ENCODE data around the gene CHD3.
A peak's percentile ranks its signal among the peaks of the same experiment; 100 is the strongest.

CHD3 gene

DNA sequence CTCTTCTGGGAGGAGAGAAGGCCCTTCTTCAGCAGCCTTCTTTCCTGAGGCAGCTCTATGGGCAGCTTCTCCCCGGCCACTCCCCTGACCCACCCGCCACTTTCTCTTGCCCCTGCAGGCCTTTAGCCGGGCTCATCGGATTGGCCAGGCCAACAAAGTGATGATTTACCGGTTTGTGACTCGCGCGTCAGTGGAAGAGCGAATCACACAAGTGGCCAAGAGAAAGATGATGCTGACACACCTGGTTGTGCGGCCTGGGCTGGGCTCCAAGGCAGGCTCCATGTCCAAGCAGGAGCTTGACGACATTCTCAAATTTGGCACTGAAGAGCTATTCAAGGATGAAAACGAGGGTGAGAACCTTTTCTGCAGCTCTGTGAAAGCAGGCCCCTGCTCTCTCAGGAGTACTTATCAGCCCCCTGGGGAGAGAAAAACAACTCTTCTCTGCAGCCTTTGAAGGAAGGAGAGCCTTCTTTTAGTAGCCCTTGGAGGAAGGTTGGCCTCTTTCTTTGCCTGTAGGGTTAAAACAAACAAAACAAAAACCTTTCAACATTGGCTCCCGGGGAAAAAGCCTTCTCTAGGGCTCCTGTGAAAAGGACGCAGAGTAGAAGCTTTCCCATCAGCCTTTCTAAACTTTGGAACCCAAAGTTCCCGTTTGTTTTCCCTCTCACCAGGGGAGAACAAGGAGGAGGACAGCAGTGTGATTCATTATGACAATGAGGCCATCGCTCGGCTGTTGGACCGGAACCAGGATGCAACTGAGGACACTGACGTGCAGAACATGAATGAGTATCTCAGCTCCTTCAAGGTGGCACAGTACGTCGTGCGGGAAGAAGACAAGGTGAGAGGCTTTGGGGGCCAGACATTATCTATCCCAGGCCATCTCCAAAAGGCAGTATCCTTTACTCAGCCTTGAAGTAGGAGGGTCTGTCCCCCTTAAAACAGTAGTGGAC is 14.8 kb downstream of the CHD3 start:
- no peak for DNase-seq

DNA sequence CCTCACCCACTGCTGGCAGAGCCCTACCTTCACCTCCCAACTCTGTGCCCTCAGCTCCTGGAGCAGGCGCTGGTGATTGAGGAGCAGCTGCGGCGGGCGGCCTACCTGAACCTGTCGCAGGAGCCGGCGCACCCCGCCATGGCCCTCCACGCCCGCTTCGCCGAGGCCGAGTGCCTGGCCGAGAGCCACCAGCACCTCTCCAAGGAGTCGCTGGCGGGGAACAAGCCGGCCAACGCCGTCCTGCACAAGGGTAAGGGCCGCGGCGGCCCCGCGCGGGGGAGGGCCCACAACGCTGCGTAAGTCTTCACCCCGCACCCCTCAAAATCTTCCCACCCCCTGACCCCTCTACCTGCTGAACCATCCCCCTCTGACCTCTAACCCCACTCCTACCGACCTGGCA is 20.5 kb downstream of the CHD3 start:
- DNase-seq, result no peak

DNA sequence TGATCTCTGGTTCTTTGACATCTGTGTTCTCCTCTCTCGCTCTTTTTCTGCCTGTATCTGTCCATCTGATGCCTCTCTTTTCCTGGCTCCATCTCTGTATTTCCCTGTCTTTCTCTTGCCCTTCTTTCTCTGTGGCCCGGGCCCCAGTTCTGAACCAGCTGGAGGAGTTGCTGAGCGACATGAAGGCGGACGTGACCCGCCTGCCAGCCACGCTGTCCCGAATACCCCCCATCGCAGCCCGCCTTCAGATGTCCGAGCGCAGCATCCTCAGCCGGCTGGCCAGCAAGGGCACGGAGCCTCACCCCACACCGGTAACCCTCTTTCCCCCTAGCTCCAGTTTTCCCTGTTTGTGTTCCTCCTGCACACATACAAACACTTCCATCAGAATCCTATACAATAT is 21.7 kb downstream of the CHD3 start:
- no peak for DNase-seq

DNA sequence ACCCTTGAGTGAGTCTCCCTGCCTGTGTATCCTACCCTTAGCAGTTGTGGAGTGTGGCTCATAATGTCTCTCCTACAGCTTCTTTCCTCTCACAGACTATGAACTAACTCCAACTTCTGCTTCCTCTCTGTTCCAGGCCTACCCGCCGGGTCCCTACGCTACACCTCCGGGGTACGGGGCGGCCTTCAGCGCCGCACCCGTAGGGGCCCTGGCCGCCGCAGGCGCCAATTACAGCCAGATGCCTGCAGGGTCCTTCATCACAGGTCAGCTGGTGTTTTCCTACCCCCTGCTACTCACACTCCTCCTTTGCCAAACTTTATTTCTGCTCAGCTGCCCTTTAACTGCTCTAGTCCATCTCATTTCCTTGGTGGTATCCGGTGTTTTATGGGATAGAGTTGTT is 22.1 kb downstream of the CHD3 start:
- DNase-seq, result no peak

DNA sequence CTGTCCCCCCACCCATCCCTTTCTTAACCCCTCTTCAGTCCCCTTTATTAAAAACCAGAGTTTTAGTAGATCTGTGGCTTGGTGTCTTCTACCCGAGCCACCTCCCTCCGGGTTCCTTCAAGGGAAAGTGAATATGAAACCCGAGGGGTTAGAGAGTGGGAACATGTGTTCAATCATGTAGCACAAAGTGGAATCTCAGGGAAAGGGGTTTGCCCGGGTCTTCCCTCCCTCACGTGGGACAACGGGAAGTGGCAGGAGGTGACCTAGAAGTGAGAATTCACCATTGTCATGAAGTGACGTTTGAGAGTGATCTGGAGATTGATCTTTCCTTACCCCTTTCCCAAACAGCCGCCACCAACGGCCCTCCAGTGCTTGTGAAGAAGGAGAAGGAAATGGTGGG is 22.5 kb downstream of the CHD3 start:
- DNase-seq, result no peak

DNA sequence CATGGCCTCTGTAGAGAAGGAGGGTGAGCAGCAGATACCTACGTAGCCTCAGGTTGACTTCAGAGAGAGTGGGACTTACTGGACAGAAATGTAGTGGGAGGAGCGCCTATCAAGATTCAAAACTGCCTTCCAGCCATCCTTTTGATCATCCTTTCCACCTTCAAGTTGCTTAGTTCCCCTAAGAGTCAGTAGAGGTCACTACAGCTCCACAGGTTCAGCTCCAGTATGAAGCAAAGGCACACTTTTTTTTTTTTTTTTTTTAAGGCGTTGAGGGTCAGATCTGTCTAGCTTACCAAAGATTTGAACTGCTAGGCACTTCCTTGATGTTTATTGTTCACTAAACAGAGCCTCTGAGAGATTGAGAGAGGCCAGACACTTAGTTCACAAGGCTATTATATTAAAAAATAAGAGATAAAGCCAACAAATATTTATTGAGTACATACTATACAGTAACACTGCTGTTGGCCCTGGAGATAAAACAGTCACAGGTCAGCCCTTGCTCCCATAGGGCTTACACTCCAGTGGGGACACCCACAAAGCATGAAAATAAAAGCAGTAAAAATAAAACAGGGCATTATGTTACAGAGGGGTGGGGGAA is 24.4 kb downstream of the CHD3 start:
- peak; percentile 41 to 45 for DNase-seq

DNA sequence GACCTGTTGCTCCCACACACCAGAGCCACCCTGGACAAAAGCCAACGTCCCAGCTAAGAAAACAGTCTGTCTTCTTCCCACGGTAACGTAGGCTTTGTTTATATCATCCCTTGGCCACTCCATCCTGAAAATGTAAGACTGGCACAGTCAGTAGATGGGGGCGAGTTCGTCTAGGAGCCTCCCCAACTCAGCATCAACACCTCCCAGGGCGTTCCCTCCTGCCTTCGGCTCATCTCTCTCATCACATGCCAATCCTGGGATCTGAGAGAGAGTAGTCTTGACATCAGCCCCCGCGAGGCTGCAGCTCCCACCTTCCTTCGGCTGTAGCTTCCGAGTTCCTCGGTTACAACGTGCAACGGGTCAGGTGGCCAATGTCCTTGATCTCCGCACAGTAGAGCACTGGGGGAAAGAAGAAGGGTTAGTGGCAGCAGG is 26.6 kb downstream of the CHD3 start:
- no peak for DNase-seq

DNA sequence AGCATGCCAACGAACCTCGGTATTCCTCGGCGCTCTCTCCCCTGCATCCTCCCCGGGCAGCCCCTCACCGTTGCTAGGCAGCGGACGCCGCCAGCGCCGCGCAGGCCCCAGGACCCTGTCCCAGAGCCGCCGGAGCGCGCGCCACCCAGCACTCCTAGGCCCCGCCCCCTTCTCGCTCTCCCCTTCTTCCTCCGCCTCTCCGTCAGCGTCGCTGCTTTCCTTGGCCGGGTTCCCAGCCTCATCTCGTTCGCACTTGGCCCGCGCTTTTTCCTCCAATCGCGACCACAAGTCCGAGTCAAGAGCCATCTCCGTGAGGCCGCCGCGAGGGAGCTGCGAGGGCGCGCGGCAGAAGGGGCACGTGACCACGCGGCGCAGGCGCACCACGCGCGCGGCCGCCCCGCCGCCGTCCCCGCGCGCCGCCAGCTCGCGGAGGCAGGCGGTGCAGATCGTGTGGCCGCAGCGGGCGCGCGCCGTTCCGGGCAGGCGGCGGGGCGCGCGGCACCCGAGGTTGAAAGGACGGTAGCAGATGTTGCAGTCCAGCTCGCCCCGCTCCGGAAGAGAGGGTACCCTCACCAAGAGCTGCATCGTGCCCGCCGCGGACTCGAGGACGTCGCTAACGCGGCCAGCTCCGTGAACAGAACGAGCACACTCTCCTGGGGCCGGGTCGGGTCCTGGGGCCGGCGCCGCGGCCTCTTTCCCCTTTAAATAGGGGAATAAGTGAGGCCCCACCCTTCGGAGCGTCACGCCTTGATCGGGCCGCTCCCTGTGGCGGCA is 27.2 kb downstream of the CHD3 start, which contains the start of gene RNF227:
TSS of gene RNF227 (minus strand) at position 679 of the 774 bp plus-strand sequence. CDS start at position 585, 94 bp downstream.
- DNase-seq, result peak; percentile 65 to 74

DNA sequence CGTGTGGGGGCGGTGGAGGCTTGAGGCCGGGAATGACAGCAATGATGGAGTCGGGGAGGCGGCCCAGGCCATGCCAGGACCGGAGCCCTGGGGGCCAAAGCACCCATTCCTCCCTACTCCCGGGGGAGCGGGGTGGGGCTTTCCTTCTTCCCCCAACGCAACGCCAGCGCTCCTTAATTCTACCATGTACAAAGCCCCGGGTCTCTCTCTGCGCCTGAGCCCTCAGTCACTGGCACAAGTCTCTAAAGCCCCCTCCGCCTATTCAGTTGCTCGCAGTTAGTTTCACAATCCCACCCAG is 27.7 kb downstream of the CHD3 start:
- no peak for DNase-seq

DNA sequence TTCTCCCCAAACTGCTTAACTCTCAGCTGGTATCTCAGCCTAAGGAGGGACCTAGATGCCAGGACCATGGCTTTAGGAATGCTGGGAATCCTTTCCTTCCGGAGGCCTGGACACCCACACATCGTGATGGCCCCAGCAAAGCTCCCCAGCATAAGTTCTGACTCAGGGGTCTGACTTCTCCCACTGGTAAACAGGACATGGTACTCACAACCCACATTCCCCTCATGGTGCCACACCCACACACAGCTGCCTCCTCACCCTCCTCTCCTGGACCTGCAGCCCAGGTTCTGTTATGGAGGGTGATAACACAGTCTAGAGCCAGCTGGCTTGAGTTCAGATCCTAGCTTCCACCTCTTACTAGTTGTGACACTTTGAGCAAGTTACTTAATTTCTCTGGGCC is 28.2 kb downstream of the CHD3 start:
- no peak for DNase-seq

DNA sequence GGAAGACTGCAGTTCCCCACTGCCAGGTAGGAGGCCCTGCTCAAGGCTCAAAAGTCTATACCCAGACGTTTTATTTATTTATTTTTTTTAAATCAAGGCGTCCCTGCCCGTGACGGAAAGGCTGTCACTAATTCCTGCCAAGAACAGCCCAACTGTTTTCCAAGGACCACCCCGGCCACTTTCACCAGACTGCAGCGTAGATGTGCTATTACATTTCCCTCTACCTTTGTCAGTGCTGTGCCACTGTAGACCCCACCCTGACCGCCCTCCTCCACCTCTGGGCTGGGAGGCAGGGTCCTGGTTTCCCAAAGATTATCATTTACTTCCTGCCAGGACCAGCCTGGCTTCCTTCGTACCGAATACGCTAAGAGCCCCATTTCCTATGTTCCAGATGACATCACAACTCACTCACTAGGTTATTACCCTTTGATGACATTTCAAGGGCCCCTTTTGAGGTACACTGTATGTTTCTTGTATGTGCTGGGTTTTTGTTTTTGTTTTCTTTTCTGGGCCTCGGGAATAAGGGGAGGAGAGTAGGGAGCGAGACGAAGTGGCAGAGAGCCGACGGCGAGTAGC is 33.8 kb downstream of the CHD3 start:
- DNase-seq, result no peak

DNA sequence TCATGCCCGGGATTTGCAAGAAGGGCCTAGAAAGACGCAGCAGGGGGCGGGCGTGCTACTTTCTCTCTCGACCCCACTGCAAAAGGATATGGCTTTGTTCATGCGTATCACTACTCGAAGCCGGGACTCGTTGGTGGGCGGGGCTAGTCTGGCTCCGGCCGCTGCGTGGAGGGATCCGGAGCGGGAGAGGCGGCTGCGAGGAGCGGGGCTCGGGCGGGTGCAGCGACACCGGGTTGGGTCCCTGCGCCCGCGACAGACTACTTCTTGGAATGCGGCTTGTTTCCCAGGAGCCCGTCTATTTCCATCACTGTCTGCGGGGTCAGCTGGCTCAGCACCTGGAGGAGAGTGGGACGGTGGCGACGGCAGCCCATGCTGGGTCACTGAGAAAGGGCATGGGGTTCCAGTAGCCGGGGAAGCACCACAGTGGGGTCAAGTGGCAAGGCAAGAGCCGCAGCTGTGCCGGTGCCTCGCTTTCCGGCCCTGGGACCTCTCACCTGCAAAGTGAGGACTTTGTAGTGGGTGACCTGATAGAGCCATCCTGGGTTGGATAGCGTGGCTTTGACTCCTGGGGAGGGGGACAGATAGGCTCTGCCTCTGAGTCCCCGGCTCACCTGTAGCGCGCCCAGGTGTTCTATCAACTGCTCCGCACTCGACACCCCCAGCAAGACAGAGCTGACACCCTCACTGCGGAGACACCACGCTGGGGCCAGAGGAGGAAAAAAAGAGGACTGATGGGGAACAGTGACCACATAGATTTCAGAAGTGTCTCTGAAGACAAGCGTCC is 34.4 kb downstream of the CHD3 start:
- no peak for DNase-seq

DNA sequence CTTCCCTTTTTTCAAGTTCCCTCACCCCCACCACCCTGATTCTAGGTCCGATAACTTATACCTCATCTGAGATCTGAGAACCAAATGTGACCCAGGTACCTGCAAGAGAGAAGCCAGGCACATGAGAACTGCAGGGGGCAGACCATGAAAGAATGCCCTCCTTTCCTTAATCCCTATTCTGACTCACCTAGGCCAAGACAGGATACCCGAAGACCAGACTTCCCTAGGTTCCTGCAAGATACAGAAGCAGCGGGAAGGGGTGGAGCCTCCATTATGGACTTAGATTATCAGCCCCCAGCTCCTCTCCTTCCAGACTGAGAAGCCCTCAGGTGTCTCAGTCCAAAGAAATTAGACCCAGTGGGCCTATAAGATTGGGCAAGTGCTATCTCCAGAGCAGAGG is 39.0 kb downstream of the CHD3 start:
- no peak for DNase-seq

DNA sequence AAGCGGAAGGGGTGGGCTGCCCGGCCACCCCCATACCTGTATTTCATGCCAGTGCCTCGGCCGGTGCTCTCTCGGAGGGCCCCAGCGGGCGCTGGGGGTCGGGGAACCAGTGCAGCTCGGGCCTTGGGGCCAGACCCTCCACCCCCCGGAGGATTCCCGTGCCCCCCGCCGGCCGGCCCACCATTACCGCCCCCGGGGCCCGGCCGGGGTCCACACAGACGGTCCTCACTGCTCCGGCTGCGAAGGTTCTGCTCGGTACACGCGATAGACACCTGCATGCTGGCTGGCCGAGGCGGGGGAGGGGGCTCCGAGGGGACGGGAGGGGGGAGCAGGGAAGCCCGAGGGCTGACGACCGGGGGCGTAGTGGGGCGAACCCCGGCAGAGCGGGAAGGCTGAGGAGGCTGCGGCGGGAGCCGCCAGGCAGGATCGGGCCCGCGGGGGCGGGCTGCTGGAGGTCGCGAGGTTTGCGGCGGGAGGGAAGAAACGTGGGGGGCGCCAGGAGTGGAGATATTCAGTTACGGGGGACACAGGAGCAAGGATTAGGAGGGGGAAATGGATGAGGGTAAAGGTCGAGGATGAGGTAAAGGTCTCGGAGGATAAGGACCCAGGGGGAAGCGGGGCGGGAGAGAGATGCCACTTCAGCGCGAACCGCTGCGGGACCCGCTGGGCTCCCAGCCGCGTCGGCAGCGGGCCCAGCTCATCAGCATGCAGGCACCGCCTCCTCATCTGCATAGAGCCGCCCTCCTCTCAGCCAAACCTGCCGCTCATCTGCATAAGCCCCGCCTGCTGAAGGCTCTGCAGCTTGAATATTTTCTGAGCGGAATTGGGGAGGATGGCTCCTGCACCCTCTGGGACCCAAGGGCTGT is 40.8 kb downstream of the CHD3 start, which contains the start of gene KCNAB3:
TSS of gene KCNAB3 (minus strand) at position 699 of the 866 bp plus-strand sequence. CDS start at position 278, 421 bp downstream.
- no peak for DNase-seq

DNA sequence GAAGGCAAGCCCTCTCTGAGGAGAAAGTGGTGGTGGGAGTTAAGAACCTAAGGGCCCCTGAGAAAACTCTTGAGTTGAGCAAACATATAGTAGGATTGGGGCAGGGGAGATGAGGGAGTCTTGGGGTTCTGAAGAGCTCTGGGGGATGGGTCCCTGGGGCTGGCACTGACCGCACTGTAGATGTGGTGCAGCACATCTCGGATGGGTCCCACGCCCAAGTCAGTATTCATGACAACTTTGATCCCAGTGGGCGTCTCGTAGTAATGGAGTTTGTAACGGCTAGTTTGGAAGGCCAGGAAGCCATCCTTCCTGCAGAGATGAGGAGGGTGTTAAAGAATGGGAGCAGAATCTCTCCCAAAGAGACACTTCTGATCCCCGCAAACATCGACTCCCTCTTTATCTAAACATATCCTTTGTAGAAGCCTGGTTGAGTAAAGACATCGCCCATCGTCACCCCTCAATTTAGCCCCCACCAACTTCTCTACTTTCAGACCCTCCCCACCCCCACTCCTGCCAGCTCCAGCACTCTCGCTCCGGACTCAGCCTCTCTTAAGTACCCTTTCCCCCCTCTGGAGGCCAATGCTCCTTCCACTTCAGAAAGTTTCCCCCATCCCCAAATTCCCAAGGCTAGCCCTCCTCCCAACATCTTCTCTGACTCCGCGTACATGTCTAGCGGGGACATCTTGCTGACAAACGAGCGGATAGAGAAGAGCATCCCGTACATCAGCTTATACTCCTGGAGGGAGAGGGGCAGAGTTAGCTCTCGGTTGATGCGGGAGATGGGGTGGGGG is 42.4 kb downstream of the CHD3 start:
- DNase-seq, result no peak

DNA sequence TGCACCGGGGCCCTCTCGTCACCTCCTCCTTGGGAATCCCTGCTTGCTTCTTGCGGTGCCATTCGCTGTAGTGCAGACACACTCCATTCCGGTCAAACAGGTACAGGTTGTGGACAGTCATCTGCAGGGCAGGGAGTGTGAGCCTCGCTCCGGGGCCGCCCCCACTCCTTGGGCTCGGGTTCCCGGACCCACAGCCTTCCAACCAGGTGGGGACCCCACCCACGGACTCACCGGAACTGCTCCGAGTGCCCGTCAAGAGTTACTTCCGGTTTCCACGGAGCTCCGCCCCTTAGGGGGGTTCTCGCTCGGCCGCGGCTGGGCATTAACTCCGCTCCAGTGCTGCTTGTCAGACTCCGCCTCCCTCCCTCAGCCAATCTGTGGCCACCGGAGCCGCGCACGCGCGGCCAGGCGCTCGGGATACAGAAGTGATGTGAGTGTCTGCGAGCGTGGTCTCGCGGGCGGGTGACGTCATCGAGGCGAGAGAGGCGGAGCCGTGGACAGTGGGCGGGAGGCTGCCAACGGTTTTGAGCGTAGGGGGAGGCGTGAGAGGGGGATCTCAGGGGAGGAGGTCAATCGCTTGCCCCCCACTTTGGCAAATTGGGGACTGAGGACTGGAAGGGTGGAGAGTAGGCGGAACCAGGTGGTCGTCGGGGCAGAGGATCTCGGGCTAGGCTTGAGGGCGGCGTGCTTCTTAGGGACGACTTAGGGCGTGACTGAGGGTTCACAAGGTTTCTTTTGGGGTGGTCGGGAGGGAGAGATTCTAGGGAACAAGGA is 43.3 kb downstream of the CHD3 start, which contains the start of the genes CNTROB and TRAPPC1:
TSS of gene CNTROB (plus strand) at position 498 of the 774 bp plus-strand sequence. CDS start 874 bp downstream, outside the sequence.
TSS of gene TRAPPC1 (minus strand) at position 238 of the 774 bp plus-strand sequence. CDS start at position 121, 117 bp downstream.
- DNase-seq, result peak; percentile 82 to 88

DNA sequence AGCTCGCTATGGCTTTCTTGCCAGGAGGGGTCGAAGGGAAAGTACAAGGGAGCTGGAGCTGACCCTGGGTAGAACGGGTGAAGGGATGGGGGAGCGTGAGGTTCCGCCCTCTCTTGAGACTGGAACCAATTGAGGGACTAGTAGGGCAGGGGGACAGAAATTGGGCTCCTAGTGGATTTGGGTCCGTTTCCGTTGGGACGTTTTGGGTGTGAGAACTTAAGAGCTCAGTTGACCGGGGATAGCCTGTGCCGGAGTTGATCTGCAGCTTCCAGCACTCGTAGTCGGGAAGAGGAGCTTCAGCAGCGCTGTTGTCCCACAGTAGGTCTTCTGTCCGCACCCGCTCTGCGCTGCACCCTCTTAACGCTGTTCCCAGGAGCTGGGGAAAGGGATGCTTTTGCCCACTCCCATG is 43.9 kb downstream of the CHD3 start:
- DNase-seq, result no peak

DNA sequence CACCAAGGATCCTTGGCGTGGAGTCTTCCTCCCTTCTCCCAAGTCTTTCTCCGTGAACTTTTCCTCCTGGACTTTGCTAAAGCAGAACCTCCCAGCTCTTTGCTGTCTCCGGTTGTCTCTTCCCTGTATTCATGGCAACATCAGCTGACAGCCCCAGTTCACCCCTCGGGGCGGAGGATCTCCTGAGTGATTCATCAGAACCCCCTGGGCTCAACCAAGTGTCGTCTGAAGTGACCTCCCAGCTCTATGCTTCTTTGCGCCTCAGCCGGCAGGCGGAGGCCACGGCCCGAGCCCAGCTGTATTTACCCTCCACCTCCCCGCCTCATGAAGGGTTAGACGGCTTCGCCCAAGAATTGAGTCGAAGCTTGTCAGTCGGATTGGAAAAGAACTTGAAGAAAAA is 44.4 kb downstream of the CHD3 start:
- DNase-seq, result peak; percentile 18 to 39

DNA sequence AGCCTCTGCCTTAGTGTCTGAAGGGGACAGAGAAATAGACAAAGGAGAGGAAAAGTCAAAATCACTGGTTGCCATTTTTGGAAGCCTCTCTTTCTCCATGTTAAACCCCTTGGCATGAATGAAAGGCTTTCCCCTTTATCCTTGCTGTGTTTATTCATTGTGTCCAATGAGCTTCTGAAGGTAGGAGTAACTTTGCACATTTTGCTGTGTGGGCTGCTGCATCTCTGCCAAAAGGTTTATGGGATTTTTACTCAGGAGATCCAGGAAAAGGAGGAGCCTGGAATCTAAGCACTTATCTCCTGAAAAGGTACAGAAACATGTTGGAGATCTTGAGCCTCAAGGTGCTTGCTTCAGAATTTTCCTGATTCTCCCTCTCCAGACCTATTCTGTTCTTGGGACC is 47.3 kb downstream of the CHD3 start:
- no peak for DNase-seq
